Astrocyte (in vitro differentiated cells and primary cell): ENCODE data around the gene ASMTL. TPM values are rescaled to one million over a fixed set of nuclear protein-coding genes. Genes with fewer than 3 reads are reported as not detected.

ENCODE experiments used
- DNase-seq: peaks from one replicate; pipeline ENCODE4 v3.0.0-alpha.2; 2010; ENCODE audit warnings: low read depth
- FAIRE-seq: peaks from 2 replicates; lab custom pipeline; 2011; peaks lifted over from hg19 to GRCh38; lab: Jason Lieb, UNC
- H2AFZ ChIP-seq: 2 replicates; pipeline ENCODE4 v1.6.0; 2012; ENCODE audit warnings: low read depth, low read length, inconsistent platforms
- H3K27ac ChIP-seq: 2 replicates; pipeline ENCODE4 v1.5.1; 2011; ENCODE audit warnings: low read depth, low read length, inconsistent platforms
- H3K27me3 ChIP-seq: 2 replicates; pipeline ENCODE4 v1.6.0; 2011; ENCODE audit warnings: low read length, inconsistent platforms; ENCODE audit not compliant: insufficient read depth
- H3K36me3 ChIP-seq: 2 replicates; pipeline ENCODE4 v1.5.1; 2011; ENCODE audit warnings: low read length, inconsistent platforms; ENCODE audit not compliant: insufficient read depth
- H3K4me1 ChIP-seq: 2 replicates; pipeline ENCODE4 v1.5.1; 2011; ENCODE audit warnings: low read length, inconsistent platforms; ENCODE audit not compliant: insufficient read depth
- H3K4me2 ChIP-seq: 2 replicates; pipeline ENCODE4 v1.6.0; 2012; ENCODE audit warnings: low read length, inconsistent platforms
- H3K4me3 ChIP-seq: 2 replicates; pipeline ENCODE4 v1.5.1; 2011; ENCODE audit warnings: low read depth, mild to moderate bottlenecking, low read length, inconsistent platforms; ENCODE audit not compliant: insufficient read depth
- H3K79me2 ChIP-seq: 2 replicates; pipeline ENCODE4 v1.6.0; 2012; ENCODE audit warnings: mild to moderate bottlenecking, low read length, inconsistent platforms; ENCODE audit not compliant: insufficient read depth
- H3K9ac ChIP-seq: 2 replicates; pipeline ENCODE4 v1.6.0; 2012; ENCODE audit warnings: mild to moderate bottlenecking, low read length, inconsistent platforms
- H3K9me3 ChIP-seq: 2 replicates; pipeline ENCODE4 v1.5.1; 2012; ENCODE audit warnings: low read depth, mild to moderate bottlenecking, low read length, inconsistent platforms; ENCODE audit not compliant: insufficient read depth
- H4K20me1 ChIP-seq: 2 replicates; pipeline ENCODE4 v1.6.0; 2012; ENCODE audit warnings: low read length, inconsistent platforms; ENCODE audit not compliant: insufficient read depth
- H3K27ac Mint-ChIP-seq: one replicate; pipeline ENCODE4 v1.8.0; 2021; ENCODE audit warnings: mild to moderate bottlenecking, mixed read lengths; ENCODE audit not compliant: unreplicated experiment
- H3K27me3 Mint-ChIP-seq: one replicate; pipeline ENCODE4 v1.8.0; 2021; ENCODE audit warnings: low read depth, mixed read lengths; ENCODE audit not compliant: unreplicated experiment
- H3K36me3 Mint-ChIP-seq: one replicate; pipeline ENCODE4 v1.8.0; 2021; ENCODE audit warnings: low read depth, mixed read lengths; ENCODE audit not compliant: unreplicated experiment
- H3K4me1 Mint-ChIP-seq: one replicate; pipeline ENCODE4 v1.8.0; 2021; ENCODE audit warnings: low read depth, mixed read lengths; ENCODE audit not compliant: unreplicated experiment
- H3K4me3 Mint-ChIP-seq: one replicate; pipeline ENCODE4 v1.8.0; 2021; ENCODE audit warnings: mild to moderate bottlenecking, moderate library complexity, mixed read lengths; ENCODE audit not compliant: unreplicated experiment
- H3K9me3 Mint-ChIP-seq: one replicate; pipeline ENCODE4 v1.8.0; 2021; ENCODE audit warnings: mild to moderate bottlenecking, mixed read lengths; ENCODE audit not compliant: unreplicated experiment
- CTCF ChIP-seq: IDR thresholded peaks from 2 replicates; pipeline ENCODE4 v1.5.1; 2011; ENCODE audit warnings: low read depth, mild to moderate bottlenecking, inconsistent platforms, low read length, moderate library complexity; ENCODE audit not compliant: insufficient read depth
- EZH2 ChIP-seq: IDR thresholded peaks from 2 replicates; pipeline ENCODE4 v1.6.1; 2012; ENCODE audit warnings: mild to moderate bottlenecking, low read length, inconsistent platforms; ENCODE audit not compliant: insufficient read depth
- total RNA-seq: library from RNA; stranded (reverse); gene quantifications from 2 replicates; pipeline ENCODE4 v1.2.1, GENCODE V29; 2021

Gene ASMTL
- total RNA-seq, 1 donor from 2014 or later, result 22.1 TPM

GRCh38 chrX:1464041-1464970 is 11.6 kb upstream of the ASMTL start:
- no peaks in the 10 kb centered on the region for H3K4me1 Mint-ChIP-seq
- Histone ChIP-seq H2AFZ (no peak overlapping the region), H3K4me2 (no peak overlapping the region), H3K36me3 (no peaks in the 10 kb centered on the region), H4K20me1 (no peaks in the 10 kb centered on the region), H3K9me3 (no peaks in the 10 kb centered on the region), H3K79me2 (no peaks in the 10 kb centered on the region), H3K27me3 (peaks cover 11% of the 10 kb centered on the region), H3K9ac (no peak overlapping the region), H3K4me3 (no peak overlapping the region), H3K4me1 (peaks cover 10% of the 10 kb centered on the region), H3K27ac (no peak overlapping the region)
- no peak overlapping the region for H3K27ac Mint-ChIP-seq
- peaks cover 5% of the 10 kb centered on the region for H3K9me3 Mint-ChIP-seq
- FAIRE-seq (no peak), DNase-seq (no peak)
- H3K27me3 Mint-ChIP-seq, result peaks cover 8% of the 10 kb centered on the region
- no peaks in the 10 kb centered on the region for H3K36me3 Mint-ChIP-seq
- TF ChIP-seq EZH2, result no peak
- TF ChIP-seq CTCF, result no peak
- no peak overlapping the region for H3K4me3 Mint-ChIP-seq

GRCh38 chrX:1463581-1463980 is 10.9 kb upstream of the ASMTL start:
- H3K27ac Mint-ChIP-seq, result no peak overlapping the region

More at GRCh38 chrX:1463581-1463980, 10.9 kb upstream of the ASMTL start:
- Histone ChIP-seq H3K9ac (no peak overlapping the region), H3K27ac (no peak overlapping the region), H3K9me3 (no peaks in the 10 kb centered on the region), H3K36me3 (no peaks in the 10 kb centered on the region), H3K4me1 (peaks cover 10% of the 10 kb centered on the region), H3K79me2 (no peaks in the 10 kb centered on the region), H3K4me3 (no peak overlapping the region), H2AFZ (no peak overlapping the region), H4K20me1 (no peaks in the 10 kb centered on the region), H3K4me2 (no peak overlapping the region), H3K27me3 (peaks cover 11% of the 10 kb centered on the region)
- TF ChIP-seq EZH2 (no peak), CTCF (no peak)
- Mint-ChIP-seq H3K4me3 (no peak overlapping the region), H3K27me3 (peaks cover 8% of the 10 kb centered on the region), H3K9me3 (peaks cover 5% of the 10 kb centered on the region), H3K36me3 (no peaks in the 10 kb centered on the region), H3K4me1 (no peaks in the 10 kb centered on the region)
- DNase-seq, result no peak
- FAIRE-seq, result no peak
